NCI-H1048 (cell line): Measurements from ENCODE around the gene GPR107.

ENCODE experiments used
- DNase-seq: peaks from one replicate; lab custom pipeline; 2025; lab: John Stamatoyannopoulos, UW

GPR107 gene

GRCh38 chr9:130137081-130137640, 83.5 kb downstream of the GPR107 start:
- DNase-seq: no peak

DNA sequence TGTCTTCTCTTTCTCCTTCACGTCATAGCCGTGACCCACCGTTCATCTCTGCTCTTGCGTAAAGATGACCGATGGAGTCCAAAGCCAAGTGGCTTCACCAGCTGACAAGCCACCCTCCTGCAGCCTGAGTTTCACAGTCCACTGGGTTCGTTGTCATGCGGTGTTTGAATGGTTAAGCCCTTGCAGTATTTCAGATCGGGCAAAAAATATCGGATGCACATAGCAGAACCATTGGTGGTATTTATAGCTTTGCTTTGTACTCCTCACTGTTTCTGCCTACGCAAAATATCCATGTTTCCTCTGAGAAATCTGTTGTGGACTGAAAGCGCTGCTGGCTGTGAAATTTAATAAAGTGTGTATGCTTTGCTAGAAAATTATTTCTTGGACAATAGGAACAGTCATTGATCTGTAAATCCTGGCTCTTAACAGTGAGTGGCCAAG, 84.0 kb downstream of the GPR107 start:
- DNase-seq: no peak

DNA sequence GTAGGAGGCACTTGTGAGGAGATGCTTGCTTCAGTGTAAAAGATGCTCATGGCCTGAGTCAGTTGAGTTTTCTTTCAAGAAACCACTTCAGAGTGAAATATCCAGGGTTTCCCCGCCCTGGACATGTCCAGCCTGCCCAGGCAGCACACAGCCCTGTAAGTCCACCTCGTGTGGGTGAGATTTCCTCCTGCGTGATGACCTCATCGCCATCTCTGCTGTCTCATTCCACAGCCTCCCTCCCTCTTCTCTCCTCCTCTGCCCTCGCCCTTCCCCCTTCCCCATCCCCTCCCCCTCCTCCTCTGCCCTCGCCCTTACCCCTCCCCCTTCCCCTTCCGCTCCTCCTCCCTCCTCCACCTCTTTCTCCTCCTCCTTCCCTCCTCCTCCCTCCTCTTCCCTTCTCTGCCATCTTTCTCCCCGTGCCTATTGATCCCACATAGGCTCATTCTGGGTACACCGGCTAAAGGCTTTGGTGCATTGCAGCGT, 84.5 kb downstream of the GPR107 start:
- no peak for DNase-seq

GRCh38 chr9:130138791-130139190, 85.1 kb downstream of the GPR107 start:
- no peak for DNase-seq

GRCh38 chr9:130139251-130139650, 85.5 kb downstream of the GPR107 start:
- no peak for DNase-seq

DNA sequence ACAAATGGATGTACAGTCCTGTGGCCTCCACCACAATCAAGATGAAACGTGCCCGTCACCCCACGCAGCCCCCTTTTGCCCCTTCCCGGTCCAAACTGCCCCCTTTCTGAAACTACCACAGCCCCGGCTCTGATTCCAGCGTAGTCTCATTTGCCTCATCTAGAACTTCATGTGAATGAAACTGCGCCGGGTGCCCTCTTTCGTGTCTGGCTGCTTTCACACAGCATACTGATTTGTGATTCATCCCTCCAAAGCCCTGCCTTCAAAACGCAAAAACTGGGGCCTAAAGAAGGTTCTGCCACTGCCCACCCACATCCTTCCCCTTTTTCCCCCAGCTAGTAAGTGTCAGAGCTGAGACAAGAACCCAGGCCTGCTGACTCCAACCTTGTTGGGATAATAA, 87.0 kb downstream of the GPR107 start:
- no peak for DNase-seq

DNA sequence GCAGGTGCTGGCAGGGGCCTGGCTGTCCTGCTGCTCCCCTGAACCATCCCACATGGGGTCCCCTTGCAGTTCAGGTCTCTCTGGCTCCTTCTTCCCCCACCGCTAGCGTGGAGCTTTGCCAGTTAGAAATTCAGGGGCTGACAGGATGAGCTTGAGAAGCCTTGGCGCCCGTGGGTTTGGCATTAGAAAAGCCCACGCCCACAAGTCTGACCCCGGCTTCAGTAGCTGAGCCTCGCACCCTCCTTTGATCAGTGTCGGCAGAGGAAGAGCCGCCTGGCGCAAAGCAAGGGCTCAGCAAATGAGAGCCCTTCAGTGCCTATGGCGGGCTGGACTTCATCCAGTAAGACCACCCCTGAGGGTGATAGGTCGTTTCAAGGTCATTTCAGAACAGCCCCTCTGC, 88.3 kb downstream of the GPR107 start:
- DNase-seq: no peak

DNA sequence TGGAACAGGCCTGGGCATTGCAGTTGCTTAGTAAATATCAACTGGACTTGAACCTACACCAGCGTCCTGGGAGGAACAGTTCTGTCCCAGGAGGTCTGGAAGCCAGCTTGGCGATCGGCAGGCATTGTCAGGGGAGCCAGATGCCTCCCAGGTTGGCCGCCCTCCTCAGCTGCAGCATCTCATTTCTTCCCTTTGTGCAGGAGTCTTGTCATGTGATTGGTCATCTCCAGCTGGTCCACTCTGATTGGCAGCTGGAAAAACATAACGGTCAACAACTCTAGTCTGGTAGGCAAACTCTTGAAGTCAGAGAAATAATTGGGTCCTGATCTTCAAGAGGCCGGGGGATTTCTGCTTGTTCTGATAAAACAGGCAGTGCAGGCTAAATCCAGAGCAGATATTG, 88.9 kb downstream of the GPR107 start:
- no peak for DNase-seq

DNA sequence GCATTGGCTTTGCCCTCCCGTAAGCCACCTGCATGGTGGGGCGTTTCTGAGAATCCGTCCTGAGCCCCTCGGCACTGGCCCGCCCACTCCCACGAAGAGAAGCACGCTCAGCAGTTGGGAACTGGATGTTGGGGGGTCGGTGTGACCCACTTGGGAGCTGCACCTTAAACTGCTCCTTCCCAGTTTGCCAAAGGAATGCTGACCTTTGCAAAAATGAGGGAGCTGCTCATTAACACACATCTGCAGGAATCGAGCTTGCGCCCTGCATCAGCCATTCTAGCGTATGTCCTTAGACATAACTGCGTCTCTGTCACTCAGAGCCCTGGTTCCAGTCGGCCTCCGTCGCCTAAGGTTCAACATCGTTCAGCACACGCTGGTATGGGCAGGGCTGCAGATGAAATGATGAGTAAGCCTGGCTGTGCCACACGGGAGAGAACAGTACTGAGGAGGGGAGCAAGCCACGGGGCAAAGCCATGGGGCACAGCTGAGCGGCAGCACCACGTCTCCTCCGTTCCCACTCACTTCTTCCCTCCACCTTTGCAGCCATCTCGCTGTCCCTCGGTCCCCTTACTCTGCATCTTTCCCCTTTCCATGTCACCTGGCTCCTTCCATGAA, 89.7 kb downstream of the GPR107 start:
- no peak for DNase-seq

DNA sequence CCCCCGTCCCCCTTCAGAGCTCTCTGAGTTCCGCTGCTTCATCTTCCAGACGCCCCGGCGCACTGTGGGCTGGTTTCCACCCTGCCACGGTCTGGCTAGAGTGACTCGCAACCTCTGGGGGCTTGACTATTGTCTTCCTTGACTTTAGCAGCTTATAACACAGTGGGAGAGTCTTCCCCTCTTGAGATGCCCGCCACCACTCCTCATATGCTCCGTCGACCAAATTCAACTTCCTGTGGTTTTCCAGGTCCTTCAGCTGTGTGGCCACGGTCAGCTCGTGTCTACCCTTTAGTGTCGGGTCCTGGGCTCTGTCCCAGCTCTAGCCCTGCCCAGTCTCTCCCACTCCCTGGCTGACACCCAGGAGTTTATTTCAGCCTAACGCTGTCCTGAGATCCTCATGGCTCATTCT, 90.3 kb downstream of the GPR107 start:
- DNase-seq: no peak

DNA sequence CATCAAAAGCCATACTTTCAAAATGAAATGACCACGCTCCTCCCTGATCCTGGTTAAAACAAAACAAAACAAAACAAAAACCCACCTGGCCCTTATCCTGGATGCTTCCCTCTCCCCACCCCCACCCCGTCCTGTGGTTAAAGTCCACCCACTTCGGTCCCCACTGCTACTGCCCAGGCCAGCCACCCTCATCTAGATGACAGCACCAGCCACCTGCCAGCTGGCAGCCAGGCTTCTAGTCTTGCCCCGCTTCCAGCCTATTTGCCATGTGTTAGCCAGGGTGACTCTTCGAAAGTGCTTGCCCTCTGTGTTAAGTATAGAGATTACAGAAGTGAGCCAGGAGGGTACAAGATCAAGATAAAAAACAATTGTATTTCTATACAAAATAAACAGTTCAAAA, 91.0 kb downstream of the GPR107 start:
- no peak for DNase-seq

DNA sequence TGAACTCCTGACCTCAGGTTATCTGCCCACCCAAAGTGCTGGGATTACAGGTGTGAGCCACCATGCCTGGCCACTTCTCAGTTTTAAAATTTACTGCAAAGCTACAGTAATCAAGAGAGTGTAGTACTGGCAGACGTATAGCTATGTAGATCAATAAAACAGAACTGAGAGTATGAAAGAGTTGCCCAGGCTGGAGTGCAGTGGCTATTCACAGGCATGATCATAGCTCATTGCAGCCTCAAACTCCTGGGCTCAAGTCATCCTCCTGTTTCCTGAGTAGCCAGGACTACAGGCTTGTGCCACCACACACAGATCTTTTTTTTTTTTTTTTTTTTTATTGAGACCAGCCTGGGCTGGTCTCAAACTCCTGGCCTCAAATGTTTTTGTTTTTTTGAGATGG, 92.0 kb downstream of the GPR107 start:
- DNase-seq: no peak

- no peak for DNase-seq
Measured at GRCh38 chr9:130147198-130147597, 93.5 kb downstream of the GPR107 start.

GRCh38 chr9:130147910-130148309, 94.2 kb downstream of the GPR107 start:
- no peak for DNase-seq

GRCh38 chr9:130149031-130149430, 95.3 kb downstream of the GPR107 start:
- no peak for DNase-seq

GRCh38 chr9:130149654-130150286, 96.1 kb downstream of the GPR107 start:
- no peak for DNase-seq

DNA sequence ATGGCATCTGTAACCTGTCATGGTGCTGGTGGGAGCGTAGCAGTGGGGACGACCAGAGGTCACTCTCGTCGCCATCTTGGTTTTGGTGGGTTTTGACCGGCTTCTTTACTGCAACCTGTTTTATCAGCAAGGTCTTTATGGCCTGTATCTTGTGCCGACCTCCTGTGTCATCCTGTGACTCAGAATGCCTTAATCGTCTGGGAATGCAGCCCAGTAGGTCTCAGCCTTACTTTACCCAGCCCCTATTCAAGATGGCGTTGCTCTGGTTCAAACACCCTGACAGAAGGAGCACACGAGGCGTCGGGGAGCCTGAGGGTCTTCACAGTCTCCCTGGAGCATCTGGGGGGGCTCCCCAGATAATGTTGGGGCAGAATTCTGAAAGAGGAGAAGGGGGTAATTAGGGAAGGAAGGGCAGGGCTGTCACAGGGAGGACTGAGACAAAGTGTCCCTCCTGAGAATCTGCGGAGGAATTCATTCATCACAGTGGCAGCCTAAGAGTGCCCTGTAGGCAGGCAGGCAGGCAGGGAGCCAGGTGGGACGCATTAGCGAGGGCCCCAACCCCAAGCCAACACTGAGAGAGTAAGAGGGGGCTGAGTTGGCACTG, 97.2 kb downstream of the GPR107 start:
- DNase-seq: no peak

DNA sequence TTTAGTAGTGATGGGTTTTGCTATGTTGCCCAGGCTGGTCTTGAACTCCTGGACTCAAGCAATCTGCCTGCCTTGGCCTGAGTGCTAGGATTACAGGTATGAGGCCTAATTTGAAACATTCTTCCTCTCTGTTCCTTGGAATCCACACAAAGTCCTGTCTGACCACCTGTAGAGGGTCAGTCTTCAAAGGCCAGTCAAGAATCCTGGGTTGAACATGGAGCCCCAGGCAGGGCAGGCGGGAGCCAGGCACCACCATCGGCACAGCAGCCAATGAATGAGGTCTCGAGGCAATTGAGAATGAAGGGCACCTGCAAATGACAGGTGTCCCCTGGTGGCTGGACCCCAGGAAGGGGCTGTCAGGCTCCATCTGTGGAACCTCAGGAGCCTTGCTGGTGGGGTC, 101.1 kb downstream of the GPR107 start:
- no peak for DNase-seq

GRCh38 chr9:130155647-130156046, 101.9 kb downstream of the GPR107 start:
- DNase-seq: no peak

GRCh38 chr9:130156672-130157071, 103.0 kb downstream of the GPR107 start:
- DNase-seq: no peak

- DNase-seq: no peak
Measured at GRCh38 chr9:130157079-130157478, 103.4 kb downstream of the GPR107 start.

- DNase-seq: no peak
Measured at GRCh38 chr9:130158001-130158400, 104.3 kb downstream of the GPR107 start.

GRCh38 chr9:130159057-130159456, 105.4 kb downstream of the GPR107 start:
- DNase-seq: no peak
